NCI-H82 treated with DMSO at 0.1 percent for 48 hours (cell line): ENCODE measurements around the gene UGT2B11.
"Not testable (repeated sequence)": the region's sequence is repeated elsewhere in the genome, so short reads cannot be mapped to it uniquely, and the experiment has no call there.

Experiments
- DNase-seq: peaks from one replicate; lab custom pipeline; 2025; ENCODE audit not compliant: unreplicated experiment; lab: John Stamatoyannopoulos, UW

The UGT2B11 gene

GRCh38 chr4:69170233-69171134, 44.1 kb downstream of the UGT2B11 start:
- DNase-seq: not testable (repeated sequence)

GRCh38 chr4:69169171-69169570, 45.4 kb downstream of the UGT2B11 start:
- not testable (repeated sequence) for DNase-seq

GRCh38 chr4:69167300-69167699, 47.2 kb downstream of the UGT2B11 start:
- no peak for DNase-seq

- not testable (repeated sequence) for DNase-seq
Observed at GRCh38 chr4:69166376-69166775, 48.2 kb downstream of the UGT2B11 start.

- DNase-seq: not testable (repeated sequence)
Observed at GRCh38 chr4:69165707-69166106, 48.8 kb downstream of the UGT2B11 start.

- no peak for DNase-seq
Observed at GRCh38 chr4:69156913-69157312, 57.6 kb downstream of the UGT2B11 start.

- no peak for DNase-seq
Observed at GRCh38 chr4:69154021-69154420, 60.5 kb downstream of the UGT2B11 start.
